ENCODE measurements around the gene GPC5.

Gene GPC5

DNA sequence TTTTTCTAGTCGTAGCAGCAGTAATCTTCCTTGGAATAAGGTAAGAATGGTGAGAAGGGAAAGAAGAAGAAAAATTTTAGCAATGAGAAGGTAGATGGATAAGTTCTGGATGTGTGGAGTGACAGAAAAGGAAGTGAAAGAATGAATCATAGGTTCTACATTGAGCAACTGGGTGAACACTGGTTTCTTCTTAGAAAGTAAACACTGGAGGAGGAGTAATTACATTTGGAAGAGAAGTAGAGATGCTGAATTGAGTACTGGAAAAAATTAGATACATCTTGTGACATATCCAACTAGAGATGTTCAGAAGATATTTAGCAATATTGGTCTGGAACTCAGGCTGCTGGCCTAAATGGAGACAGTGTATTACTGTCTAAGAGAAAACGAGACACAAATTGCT, 148.5 kb downstream of the GPC5 start:
- DNase-seq = no peak

DNA sequence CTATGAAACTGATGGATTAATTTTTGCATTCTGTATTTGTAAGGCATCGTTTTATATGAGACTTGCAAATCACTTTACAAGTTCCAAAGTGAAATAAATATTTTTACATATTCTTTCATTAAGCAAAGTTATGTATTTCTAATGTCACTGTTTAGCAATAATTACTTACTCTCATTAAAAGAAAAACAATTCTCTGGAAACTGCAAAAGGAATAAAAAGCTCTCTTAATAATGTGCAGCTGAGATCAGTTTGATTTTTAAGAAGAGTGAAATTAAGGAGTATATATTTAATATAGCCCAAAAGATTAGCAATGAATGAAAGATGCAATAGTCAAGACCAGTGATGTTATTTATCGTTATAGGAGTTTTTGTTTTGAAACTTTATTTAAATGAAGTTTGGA, 155.2 kb downstream of the GPC5 start:
- DNase-seq = no peak

DNA sequence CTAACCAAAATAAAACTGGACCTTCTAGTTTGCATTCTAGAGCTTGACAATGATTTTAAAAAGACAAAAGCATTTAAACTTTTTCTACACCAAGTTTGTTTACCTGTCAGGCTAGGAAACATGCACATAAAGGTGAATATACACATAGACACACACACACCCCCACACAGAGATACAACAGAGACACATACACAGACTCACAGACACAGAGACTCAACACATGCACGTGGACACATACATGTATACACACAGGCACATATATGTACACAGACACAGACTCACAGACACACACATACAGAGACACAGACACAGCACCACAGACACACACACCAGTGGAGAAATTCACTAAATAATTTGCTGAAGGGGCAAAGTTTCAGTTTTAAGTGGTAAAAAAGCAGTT, 155.7 kb downstream of the GPC5 start:
- DNase-seq = no peak

DNA sequence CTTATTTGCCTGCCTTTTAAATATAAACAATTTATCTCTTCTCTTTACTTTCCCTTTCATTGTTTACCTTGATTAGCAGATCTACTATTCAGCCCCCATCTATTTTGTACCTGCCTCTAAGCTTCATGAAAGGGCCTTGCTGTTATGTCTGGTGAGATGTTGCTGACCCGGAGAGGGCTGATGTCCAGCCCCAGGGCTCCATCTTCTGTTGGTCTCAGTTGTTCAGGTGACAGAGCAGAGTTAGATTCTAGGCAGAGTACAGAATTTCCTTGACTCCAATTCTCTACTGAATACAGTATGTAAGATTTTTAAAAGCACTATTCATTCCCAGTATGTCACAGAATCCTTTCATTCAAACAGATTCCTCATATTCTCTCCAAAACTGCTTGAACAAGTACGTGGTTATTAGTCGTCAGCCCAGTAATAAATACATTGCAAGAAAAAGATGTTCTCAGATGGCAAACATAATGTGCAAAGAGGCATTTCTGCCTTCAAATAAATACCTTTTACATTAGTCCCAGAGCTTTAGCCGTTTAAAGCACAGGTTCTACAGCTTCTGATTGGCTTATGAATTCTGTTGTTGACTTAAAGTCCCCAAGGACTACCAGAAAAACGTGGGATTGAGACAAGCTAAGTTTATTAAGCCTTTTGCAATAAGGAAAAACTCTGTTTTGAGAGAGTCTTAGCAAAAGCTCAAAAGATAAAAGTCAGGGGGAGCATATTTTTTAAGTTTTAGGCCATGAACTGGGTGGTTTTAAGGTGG, 159.1 kb downstream of the GPC5 start:
- DNase-seq = no peak

DNA sequence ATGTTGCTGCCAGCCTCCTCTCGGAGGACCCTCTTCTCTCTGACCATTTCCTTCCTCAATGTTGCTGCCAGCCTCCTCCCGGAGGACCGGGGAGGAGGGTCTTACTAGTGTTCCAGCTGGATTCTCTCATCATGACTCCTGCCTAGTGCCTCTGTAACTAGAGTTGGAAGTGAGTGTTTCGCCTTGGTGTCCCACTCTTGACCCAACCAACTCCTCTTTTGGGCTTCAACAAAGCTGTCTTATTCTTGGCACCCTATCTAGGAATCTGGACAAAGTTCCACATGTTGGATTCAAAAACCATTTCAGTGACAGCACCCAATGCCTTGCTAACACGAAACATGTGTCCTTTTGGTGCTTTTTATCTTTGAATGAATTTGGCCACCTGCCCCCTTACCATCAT, 165.4 kb downstream of the GPC5 start:
- DNase-seq = no peak

DNA sequence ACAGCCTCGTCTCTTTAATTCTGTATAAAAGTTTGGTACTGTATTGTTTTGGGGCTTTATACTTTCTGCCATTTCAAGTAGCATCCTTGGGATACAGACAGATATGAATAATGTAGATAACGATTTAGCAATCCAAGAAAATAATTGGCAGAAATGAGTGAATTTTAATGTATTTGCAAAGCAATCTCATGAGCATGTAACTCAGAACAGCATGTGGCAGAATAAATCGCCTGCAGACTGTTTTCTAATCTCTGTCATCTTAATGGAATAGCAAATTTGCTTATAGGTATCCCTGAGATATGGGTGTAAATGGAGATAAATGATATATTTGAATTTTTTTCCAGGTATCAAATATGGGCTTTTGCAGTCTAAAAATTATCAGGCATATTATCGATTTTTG, 166.0 kb downstream of the GPC5 start:
- no peak for DNase-seq

DNA sequence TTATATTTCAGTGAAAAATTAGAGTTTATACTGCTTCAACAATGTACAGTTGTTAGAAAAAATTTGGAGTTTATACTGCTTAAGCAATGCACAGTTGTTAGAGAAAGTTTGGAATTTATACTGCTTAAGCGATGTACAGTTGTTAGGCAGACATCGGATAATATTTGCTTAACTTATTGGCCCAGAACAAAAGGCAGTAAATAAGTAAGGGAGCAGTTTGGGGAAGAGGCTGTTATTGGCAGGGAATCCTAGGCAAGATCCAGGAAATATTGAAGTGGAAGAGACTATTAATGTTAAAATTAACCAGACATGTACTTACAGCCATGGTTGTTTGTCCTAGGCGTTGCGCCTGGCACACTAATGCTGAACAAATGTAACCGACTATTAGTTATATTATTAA, 166.9 kb downstream of the GPC5 start:
- no peak for DNase-seq

DNA sequence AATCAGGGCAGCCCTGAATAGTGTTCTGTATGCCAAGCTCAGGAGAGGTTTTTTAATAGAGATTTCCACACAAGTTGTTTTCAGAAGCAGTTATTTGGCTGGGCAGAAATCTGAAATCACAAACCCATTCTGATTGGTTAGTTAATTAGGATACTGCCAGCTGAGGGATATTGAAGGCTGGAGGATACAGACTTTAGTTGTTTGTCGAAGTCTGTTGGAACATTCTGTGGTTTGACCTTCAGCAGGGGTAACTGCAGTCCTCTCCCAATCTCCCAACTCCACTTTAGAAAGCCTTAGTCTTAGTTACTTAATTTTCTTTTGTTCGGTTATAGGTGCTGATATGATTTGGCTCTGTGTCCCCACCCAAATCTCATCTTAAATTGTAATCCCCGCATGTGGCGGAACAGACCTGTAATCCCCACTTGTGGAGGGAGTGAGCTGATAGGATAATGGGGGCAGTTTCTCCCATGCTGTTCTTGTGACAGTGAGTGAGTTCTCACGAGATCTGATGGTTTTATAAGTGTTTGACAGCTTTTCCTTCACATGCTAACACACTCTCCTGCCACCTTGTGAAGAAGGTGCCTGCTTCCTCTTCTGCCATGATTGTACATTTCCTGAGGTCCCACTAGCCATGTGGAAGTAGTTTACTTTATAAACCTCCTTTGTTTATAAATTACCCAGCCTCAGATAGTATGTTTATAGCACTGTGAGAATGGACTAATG, 169.2 kb downstream of the GPC5 start:
- no peak for DNase-seq

DNA sequence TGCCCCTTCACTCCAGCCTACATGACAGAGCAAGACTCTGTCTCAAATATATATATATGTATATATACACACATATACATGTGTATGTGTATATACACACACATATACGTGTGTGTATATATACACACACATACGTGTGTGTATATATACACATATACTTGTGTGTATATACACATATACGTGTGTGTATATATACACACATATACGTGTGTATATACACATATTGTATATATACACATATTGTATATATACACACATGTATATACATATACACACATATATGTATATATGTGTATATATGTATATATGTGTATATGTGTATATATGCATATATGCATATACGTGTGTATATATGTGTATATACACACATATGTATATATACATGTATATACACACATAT, 173.3 kb downstream of the GPC5 start:
- DNase-seq = no peak

DNA sequence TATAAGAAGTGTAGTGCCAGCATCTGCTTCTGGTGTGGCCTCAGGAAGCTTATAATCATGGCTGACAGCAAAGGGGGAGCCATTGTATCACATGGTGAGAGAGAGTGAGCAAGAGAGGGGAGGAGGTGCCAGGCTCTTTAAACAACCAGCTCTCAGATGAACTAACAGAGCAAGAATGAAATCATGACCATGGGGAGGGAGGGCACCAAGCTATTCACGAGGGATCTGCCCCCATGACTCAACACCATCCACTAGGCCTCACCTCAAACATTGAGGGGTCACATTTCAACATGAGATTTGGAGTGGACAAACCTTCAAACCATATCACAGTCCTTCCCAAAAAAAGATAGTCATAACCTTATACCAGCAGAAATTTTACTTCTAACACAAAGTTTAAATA, 174.0 kb downstream of the GPC5 start:
- no peak for DNase-seq

DNA sequence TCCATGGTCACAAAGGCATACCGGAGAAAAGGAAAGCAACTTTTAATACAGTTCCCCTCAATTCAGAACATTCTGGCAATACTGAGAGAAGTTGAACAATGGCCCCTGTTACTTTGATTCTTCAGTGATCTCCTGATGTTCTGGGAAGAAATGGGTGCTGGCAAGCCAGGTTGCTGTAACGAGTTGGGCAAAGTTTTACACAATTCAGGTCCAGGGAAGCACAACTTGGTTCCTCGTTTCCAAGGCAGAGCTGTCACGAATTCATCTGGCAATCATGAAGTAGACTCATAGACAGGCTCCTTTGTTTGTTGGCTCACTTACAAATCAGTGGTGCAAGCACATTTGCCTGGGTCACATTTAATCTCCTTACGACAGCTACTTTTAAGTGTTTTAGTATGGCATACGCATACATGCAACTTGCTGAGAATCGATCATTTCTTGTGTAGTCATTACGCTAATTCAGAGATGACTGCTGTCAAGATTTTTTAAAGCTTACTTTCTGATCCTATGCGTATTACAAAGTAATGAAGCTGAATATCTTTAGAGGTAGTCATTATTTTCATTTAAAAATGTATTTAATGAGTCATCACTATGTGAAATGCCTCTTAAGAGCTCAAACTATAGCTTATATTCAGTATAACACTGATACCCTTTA, 174.7 kb downstream of the GPC5 start:
- no peak for DNase-seq

DNA sequence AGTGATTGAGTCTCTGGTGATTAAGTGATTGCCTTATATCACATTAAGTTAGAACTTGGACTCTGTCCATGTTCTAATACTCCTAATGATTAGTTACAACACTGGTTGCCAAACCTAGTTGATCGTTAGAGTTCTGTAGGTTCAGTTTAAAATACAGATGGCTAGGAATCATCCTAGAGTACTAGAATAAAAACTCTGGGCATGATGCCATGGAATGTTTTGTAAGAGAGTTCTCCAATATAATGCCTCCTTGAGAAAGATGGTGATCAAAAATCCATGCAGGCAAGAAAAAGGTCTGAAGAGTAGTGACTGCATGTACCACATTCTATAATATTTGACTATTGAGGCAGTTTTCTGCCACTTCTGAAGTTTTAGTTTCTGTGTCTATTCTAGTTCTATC, 176.3 kb downstream of the GPC5 start:
- DNase-seq = no peak

DNA sequence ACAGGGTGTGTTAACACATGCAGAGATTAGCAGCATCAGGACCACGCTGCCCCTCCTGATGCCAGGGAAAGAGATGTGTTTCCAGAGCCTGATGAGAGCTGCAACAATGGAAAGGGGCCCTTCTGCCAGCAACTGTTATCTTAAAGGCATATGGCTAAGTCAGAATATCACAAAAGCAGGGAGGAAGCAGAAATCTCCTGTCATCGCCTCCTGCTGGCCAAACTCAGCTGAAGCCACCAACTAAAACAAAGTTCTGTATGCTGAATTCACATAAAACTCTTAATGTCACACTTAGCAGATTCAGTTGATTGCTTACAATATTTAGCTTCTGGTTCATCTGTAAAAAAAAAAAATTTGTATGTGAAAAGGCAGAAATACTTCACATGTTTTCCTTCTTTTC, 178.2 kb downstream of the GPC5 start:
- DNase-seq = no peak

DNA sequence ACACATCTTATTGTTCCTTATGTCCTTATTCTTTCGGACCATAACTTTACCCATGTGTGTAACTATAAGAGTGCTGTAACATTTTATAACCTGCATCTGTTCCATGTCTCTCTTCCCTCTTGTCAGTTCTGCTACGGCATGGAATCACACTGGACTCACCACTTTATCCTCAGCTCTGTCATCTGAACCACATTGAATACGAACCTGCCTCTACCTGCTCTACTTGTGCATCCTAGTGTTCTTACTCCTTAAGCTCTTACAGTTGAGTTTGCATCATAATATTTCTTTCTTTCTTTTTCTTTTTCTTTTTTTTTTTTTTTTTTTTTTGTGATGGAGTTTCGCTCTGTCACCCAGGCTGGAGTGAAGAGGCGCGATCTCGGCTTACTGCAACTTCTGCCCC, 180.9 kb downstream of the GPC5 start:
- no peak for DNase-seq

DNA sequence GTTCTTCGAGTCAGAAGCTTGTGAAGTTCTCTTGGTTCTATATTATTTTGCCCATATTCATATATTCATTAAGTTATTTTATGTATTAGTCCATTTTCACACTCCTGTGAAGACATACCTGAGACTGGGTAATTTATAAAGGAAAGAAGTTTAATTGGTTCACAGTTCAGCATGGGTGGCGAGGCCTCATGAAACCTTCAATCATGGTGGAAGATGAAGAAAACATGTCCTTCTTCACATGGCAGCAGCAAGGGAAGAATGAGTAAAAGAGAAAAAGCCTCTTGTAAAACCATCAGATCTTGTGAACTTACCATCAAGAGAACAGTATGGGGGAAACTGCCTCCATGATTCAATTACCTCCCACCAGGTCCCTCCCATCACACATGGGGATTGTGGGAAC, 182.3 kb downstream of the GPC5 start:
- no peak for DNase-seq

DNA sequence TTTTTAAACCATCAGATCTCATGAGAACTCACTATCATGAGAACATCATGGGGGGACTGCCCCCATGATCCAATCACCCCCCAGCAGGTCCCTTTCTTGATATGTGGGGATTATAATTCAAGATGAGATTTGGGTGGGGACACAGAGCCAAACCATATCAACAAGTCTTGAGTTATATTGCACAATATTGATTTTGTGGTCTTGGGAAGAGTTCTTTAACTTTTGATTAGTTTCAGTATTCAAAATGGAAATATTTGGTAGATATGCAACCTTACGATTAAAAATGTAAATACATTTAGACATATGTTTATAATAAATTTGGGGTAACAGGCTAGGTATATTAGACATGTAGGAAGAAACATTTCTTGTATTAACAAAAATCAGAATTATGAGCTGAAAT, 188.2 kb downstream of the GPC5 start:
- no peak for DNase-seq

DNA sequence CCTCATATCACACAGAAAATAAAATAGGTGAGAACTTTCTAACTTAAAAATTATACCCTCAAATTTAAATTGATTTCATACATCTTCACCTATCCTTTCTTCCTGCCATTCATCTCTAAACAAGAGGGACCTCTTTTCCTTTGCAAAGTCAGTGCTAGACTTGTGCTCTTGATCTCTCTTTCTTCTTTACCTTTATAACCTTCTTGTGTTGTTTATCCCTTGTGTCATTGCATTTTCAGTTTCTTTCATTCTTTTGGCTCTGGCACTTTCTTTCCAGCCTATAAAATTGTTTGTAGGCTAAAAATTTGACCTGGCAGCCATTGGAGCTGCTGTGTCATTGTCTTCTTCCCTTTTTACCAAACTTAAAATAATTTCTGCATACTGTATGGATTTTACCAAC, 190.1 kb downstream of the GPC5 start:
- no peak for DNase-seq

DNA sequence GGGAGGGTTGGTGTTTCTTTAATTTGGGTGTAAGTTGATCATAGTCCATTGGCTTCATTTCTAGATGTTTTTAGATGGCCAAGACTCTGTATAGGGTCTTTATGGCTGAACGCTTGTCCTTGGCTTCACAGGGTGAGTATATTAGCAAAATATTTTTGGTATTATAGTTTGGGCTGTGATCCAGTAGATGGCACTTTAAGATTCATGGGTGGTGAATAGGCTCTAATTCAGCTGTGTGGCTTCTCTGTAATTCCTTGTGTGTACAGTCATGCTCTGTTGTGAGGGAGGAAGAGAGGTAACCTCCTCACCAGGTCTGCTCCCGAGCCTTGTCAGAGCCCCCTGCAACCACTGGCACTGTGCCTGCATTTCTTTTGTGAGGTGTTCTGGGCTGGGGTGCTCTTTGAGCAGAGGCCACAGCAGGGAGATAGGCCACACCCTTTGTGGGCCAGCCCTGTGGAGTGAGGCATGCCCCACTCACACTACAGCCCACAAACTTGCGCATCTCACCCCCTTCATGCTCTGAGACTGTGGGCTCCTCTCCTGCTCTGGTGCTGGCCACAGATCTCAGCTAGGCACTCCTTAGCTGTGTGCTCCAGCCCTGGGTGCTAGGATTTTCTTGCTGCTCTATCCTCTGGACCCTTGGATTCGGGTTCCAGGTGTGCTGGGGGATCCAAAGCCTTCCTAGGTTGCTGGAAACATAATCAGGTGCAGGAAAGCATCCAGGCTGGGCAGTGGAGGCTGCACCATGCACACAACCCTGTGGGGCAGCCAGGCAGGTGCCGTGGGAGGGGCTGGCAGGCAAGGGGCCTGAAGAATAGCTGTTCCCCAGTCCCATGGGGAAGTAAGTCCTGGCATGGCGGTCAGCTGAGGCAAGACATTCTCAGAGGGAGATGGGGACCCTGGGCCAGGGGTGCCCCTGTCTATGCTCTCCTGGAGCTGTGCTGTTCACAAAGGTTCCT, 193.9 kb downstream of the GPC5 start:
- DNase-seq = no peak

DNA sequence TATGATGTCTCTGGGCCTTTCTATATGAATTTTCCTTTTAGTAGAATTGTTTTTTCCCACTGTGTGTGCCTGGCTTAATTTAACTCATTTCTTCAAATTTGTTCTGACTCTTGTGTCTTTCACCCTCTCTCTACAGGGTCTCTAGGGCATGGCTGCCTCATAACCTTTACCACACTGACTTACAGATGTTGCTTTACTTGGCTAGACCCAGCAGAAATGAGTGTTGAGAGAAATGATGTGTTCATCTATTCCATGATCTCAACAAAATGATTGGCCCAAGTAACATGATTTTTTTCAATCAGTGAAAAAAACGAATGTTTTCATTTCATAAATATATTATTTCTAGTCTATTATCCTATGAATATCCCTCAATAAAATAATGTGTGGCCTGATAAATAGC, 195.0 kb downstream of the GPC5 start:
- no peak for DNase-seq

DNA sequence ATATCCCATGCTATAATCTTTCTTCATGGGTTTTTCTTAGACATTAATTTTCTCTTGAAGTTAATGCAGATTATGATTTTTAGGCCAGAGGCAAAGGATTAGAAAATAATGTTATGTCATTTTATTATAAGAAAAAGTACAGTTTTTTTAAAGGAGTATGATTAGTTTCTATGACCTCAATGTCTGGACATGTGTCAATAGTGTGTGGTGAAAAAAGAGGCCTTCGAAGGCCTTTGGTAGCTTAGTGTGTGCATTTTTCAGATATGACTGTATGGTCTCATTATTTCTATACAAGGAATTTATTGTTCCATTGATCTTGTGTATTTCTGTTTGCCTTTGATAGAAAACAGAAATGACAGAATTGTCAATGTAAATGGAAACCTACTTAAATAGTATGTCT, 195.6 kb downstream of the GPC5 start:
- no peak for DNase-seq

DNA sequence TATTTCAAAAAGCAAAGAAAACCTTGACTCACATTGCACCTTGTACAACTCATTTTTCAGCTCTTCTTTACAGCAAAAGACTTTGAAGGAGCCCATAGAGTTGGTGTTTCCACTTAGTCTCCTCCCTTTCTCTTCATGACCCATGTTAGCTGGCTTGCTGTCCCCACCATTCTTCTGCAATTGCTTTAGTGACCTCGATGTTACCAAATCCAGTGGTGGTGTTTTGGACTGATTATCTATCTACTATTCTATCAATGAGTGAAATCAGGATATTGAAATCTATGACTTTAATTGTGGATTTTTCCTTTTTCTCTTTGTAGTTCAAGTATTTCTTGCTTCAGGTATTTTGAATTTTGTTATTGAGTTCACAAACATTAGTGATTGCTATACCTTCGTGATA, 197.3 kb downstream of the GPC5 start:
- DNase-seq = no peak

DNA sequence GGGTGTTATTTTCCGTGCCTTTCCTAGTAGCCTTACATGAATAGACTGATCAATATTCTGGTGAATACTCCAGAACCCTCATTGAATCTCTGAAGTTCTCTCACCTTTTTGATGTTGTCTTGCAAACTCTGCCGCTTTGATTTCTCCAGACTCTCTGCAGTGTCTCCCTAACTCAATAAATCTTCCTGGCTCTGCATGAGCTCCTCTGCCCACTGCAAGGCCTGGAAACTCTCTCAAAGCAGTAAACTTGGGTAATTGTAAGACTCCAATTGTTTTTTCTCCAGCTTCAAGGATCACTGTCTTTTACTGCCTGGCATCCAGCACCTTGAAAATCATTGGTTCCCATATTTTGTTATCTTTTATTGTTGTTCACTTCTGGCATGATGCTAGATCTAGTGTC, 198.4 kb downstream of the GPC5 start:
- no peak for DNase-seq

DNA sequence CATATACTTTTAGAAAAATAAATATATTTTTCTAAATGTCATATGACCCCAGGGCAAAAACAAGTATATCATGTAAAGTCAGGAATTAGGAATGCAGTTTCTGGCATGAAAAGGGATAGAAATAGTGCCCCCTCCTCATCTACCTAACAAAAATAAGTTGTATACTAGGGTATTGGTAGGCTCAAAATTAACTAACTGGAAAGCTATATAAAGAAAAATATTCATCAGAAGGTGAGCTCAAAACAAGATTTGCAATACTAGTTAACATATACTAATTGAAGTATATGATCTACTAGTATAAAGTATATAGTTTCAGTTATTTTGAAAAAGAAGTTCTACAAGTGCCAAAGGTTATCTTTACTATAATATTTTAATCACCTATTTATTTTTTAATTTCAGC, 200.2 kb downstream of the GPC5 start:
- DNase-seq = no peak

Measured in NCI-H1048 (cell line).